AG08395 (cell line): ENCODE data around the gene PALD1.

Experiments
- DNase-seq: peaks from one replicate; pipeline ENCODE4 v3.0.0; 2012; ENCODE audit warnings: mixed read lengths, low spot score

PALD1 gene

GRCh38 chr10:70535001-70535400, 56.4 kb downstream of the PALD1 start:
- DNase-seq = no peak

- no peak for DNase-seq
Observed at GRCh38 chr10:70535451-70535850, 56.9 kb downstream of the PALD1 start.

- no peak for DNase-seq
Observed at GRCh38 chr10:70536196-70536861, 57.8 kb downstream of the PALD1 start.

GRCh38 chr10:70537398-70538194, 59.0 kb downstream of the PALD1 start:
- no peak for DNase-seq

- DNase-seq = no peak
Observed at GRCh38 chr10:70538195-70538520, 59.6 kb downstream of the PALD1 start.

- DNase-seq = no peak
Observed at GRCh38 chr10:70538731-70539338, 60.3 kb downstream of the PALD1 start.

GRCh38 chr10:70539471-70539870, 60.9 kb downstream of the PALD1 start:
- no peak for DNase-seq

GRCh38 chr10:70540089-70540788, 61.7 kb downstream of the PALD1 start:
- peak; percentile 50 for DNase-seq

GRCh38 chr10:70540789-70541360, 62.3 kb downstream of the PALD1 start:
- DNase-seq = no peak

- no peak for DNase-seq
Observed at GRCh38 chr10:70541736-70542564, 63.4 kb downstream of the PALD1 start.

- no peak for DNase-seq
Observed at GRCh38 chr10:70542565-70542938, 64.0 kb downstream of the PALD1 start.

- DNase-seq = no peak
Observed at GRCh38 chr10:70543911-70544310, 65.3 kb downstream of the PALD1 start.

GRCh38 chr10:70544431-70545340, 66.1 kb downstream of the PALD1 start:
- no peak for DNase-seq

- no peak for DNase-seq
Observed at GRCh38 chr10:70546584-70546983, 68.0 kb downstream of the PALD1 start.

GRCh38 chr10:70549351-70549961, 70.9 kb downstream of the PALD1 start:
- no peak for DNase-seq

- peak; percentile 82 for DNase-seq
Observed at GRCh38 chr10:70549962-70550458, 71.4 kb downstream of the PALD1 start.

- DNase-seq = no peak
Observed at GRCh38 chr10:70550459-70550858, 71.9 kb downstream of the PALD1 start.

- DNase-seq = no peak
Observed at GRCh38 chr10:70551466-70551865, 72.9 kb downstream of the PALD1 start.

GRCh38 chr10:70551971-70552422, 73.4 kb downstream of the PALD1 start:
- peak; percentile 90 for DNase-seq

GRCh38 chr10:70552586-70552985, 74.0 kb downstream of the PALD1 start:
- no peak for DNase-seq
